Stimulated activated CD4-positive, alpha-beta T cell treated with anti-CD3 and anti-CD28 coated beads, Interleukin-1b, Interleukin-23, amount 100 ng/mL, for 24 hours (primary cell): ENCODE results near the gene BRPF1.
"Not testable (repeated sequence)": the region's sequence is repeated elsewhere in the genome, so short reads cannot be mapped to it uniquely, and the experiment has no call there.

Experiments used
- DNase-seq, 4 experiments: peaks; one replicate each; pipeline ENCODE4 v3.0.0-alpha.2; 2020; ENCODE audit warnings: low read depth in 4 of 4, low spot score in 1 of 4

BRPF1 gene

GRCh38 chr3:9768141-9768775 is 36.7 kb downstream of the BRPF1 start:
- DNase-seq, result no peak

GRCh38 chr3:9769012-9769411 is 37.5 kb downstream of the BRPF1 start:
- no peak for DNase-seq

GRCh38 chr3:9769426-9770275 is 38.1 kb downstream of the BRPF1 start, which contains the start of gene CAMK1:
Gene CAMK1 (minus strand): TSS chr3:9769947. CDS start chr3:9767749, 2,198 bp downstream.
- DNase-seq, result peak in 3 of 4 experiments; percentile 41 to 54 (median 50)

DNA sequence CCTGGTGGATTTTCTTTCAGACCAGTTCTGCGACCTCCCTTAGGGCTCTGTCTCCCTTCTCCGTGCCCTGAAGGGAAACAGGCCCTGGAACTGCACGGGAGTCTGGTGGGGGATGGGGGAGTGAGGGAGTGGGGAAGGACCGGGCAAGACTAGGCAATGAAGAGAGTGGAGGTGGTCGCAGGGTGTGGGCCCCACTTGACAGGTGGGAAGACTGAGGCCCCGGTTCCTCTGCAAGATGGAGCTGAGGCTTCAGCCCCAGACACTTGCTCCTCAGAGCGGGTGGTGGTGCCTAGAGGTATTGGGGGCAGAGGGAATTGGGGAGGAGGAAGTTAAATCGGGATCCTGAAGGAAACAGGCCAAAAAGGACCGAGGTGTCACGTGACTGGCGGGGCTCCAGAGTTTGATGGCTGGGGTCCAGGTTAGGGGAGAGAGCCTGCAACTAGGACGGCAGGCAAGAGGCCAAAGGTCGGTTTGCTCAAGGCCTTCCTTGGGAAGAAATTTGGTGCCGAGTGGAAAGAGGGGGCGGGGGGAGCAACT is 38.8 kb downstream of the BRPF1 start:
- DNase-seq, result no peak

DNA sequence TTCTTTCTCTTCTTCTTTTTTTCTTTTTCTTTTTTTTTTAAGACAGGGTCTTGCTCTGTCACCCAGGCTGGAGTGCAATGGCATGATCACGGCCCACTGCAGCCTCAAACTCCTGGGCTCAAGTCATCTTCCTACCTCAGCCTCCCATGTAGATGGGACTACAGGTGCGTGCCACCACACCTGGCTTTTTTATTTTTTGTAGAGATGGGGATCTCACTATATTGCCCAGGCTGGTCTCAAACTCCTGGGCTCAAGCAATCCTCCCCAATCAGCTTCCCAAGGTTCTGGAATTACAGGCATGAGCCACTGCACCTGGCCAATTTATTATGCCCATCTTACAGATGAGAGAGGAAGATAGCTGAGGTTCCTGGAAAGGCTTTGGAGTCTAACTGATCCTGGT is 39.5 kb downstream of the BRPF1 start:
- not testable (repeated sequence) for DNase-seq

GRCh38 chr3:9776896-9777693 is 45.6 kb downstream of the BRPF1 start:
- DNase-seq, result no peak

DNA sequence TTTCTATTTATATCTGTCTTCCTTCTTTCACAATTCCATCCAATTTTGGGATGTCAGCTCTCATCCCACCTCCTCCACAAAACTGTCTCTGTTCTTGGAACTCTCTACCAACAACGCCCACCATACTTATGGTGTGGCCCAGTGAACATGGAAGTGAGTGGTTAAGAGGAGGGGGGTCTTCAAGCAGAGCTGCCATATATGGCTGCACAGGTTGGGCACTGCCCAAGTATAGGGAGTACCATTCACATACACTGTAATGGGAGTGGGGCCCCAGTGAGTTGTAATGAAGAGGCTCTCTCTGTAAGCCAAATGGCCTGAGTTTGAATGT is 46.1 kb downstream of the BRPF1 start:
- no peak for DNase-seq

GRCh38 chr3:9778143-9779074 is 46.9 kb downstream of the BRPF1 start:
- DNase-seq, result peak in 2 of 4 experiments; percentile 49 to 64

DNA sequence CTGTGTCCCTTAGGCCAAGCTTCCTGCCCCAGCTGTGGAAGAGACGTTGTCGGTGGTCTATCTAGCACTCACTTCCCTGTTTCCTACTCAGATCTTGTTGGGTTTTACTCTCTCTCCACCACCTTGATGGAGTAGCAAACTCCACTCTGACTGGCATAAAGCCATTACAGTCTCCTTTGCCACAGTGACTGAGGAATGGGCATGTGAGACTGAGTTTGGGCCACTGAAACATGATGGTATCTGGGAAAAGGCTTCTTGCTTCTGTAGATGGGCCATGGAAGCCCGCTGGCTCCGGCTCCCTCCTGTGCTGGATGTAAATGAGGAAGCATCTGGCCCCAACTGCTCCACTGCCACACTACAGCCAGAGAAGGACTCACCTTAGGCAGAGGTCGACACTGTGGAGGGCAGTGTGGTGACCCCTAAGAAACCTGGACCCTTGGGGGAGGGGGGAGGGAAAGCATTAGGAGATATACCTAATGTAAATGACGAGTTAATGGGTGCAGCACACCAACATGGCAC is 47.6 kb downstream of the BRPF1 start:
- no peak for DNase-seq

DNA sequence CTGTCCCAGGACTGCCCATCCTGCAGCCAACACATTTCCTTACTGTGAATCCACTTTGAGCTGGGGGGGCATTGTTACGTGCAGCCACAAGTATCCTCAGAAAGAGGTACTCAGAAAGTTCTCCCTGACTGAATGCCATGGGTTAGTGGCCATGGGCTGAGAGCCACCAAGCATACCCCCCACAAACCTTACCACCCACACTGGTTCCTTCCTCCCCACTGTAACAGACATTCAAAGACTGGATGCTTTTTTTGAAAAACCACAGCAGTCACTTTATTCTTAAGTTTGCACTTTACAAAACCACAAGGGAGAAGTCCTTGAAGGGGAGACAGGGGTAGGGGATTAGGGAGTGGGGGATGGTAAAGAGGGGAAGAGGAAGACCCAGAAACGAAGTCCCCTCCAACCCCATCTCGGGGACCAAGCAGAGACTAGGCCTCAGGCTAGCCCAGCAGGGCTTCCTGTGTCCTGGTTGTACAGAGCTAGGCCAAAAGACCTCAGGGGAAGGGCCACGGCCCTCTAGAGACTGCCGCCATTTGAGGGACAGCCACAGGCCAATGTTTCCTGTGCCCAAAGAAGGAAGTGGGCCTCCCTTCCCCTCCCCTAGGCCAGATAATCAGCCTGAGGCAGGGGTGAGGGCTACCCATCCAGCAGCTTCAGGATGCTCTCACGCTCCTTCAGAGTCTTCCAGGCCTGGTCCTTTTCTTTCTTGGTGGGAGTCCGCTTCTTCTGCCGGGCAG is 48.4 kb downstream of the BRPF1 start:
- DNase-seq, result no peak

DNA sequence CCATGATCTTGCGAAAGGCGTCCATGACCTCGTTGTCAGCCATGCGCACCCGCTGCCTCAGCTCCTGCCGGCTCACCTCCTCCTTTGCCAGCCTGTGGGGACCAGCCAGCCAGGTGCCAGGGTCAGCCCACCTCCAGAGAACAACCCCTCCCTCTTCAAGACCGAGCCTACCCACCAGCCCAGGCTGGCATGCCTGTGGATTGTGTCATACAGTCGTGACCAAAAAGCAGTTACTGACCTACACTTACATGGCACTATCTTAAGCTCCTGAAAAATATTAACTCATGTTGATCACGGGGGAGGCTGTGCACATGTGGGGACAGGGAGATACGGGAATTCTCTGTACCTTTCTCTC is 48.9 kb downstream of the BRPF1 start:
- no peak for DNase-seq

- DNase-seq, result no peak
Measured at GRCh38 chr3:9780910-9781309, 49.4 kb downstream of the BRPF1 start.

DNA sequence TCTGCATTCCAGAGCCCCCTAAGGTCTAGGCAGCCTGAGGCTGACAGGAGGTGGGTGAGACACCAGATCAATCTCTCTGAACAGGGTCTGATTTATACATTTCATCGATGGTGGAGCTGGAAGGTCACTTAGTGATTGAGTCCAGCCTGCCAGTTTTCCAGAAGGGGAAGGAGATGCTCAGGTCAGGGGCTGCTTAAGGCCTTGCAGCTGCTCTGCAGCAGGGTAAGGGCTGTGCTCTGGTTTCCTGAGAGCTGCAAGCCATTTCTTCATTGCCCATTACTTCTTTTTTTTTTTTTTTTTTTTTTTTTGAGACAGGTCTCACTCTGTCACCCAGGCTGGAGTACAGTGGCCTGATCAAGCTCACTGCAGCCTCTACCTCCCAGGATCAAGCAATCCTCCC is 50.0 kb downstream of the BRPF1 start:
- no peak for DNase-seq

- DNase-seq, result no peak
Measured at GRCh38 chr3:9781978-9782603, 50.6 kb downstream of the BRPF1 start.

DNA sequence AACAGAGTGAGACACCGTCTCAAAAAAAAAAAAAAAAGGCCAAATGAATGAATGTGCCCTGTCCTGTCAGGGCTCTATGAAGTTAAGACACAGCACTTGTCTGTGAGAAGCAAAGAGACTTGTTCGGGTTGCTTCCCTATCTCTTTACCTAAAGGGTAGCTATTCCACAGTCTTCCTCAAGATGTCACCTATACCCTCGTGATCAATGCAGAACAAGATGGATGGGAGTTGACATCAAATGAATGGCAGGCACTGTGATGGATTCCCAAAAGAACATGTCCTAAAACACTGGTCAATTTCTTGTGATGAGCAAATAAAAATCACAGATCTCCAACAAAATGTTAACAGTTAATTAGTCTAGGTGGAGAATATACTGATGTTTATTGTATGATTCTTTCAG is 51.2 kb downstream of the BRPF1 start:
- no peak for DNase-seq

- DNase-seq, result no peak
Measured at GRCh38 chr3:9783954-9784353, 52.4 kb downstream of the BRPF1 start.

GRCh38 chr3:9784965-9785364 is 53.4 kb downstream of the BRPF1 start:
- DNase-seq, result no peak

- DNase-seq, result no peak
Measured at GRCh38 chr3:9785602-9786001, 54.1 kb downstream of the BRPF1 start.

- DNase-seq, result no peak
Measured at GRCh38 chr3:9786209-9786739, 54.7 kb downstream of the BRPF1 start.
